GM12865 (cell line): Measurements from ENCODE around the gene LIPE.

ENCODE experiments used
- DNase-seq: peaks from one replicate; pipeline ENCODE4 v3.0.0; 2010; ENCODE audit warnings: low read depth
- H3K4me3 ChIP-seq: 2 replicates; pipeline ENCODE4 v1.5.1; 2011; ENCODE audit warnings: mild to moderate bottlenecking, low read depth, low read length, control low read depth
- CTCF ChIP-seq: IDR thresholded peaks from 2 replicates; pipeline ENCODE4 v1.5.1; 2011; ENCODE audit warnings: low read length, control low read depth, low read depth, inconsistent platforms; ENCODE audit not compliant: insufficient read depth; ENCODE audit errors: missing control alignments

The LIPE gene

GRCh38 chr19:42397263-42398166 is 29.7 kb downstream of the LIPE start:
- no peak for TF ChIP-seq CTCF
- no peak for DNase-seq
- peak overlapping the region; percentile 91 for H3K4me3 ChIP-seq

- no peak for TF ChIP-seq CTCF
- H3K4me3 ChIP-seq: peak overlapping the region; percentile 91
- peak; percentile 99 for DNase-seq
These were observed 30.6 kb downstream of the LIPE start for GRCh38 chr19:42396381-42397262.

GRCh38 chr19:42394751-42395150 is 32.4 kb downstream of the LIPE start:
- no peak overlapping the region for H3K4me3 ChIP-seq
- TF ChIP-seq CTCF: no peak
- no peak for DNase-seq

GRCh38 chr19:42392165-42392564 is 35.0 kb downstream of the LIPE start:
- DNase-seq: no peak
- H3K4me3 ChIP-seq: no peak overlapping the region
- TF ChIP-seq CTCF: no peak

GRCh38 chr19:42389899-42390298 is 37.3 kb downstream of the LIPE start, which contains the start of gene CNFN:
CNFN (minus strand) TSS chr19:42390297; CDS start chr19:42389037, 1,260 bp downstream.
- TF ChIP-seq CTCF: no peak
- H3K4me3 ChIP-seq: no peak within 1 kb of the TSS
- no peak for DNase-seq

GRCh38 chr19:42388851-42389489 is 38.2 kb downstream of the LIPE start:
- no peak overlapping the region for H3K4me3 ChIP-seq
- no peak for TF ChIP-seq CTCF
- no peak for DNase-seq
